NCI-H2081 (cell line): Measurements from ENCODE around the gene ASMTL.
"Not testable (repeated sequence)": the region's sequence is repeated elsewhere in the genome, so short reads cannot be mapped to it uniquely, and the experiment has no call there.

ENCODE experiments used
- DNase-seq, 2 experiments: peaks; one replicate each; lab custom pipeline; 2025; lab: John Stamatoyannopoulos, UW

ASMTL gene

DNA sequence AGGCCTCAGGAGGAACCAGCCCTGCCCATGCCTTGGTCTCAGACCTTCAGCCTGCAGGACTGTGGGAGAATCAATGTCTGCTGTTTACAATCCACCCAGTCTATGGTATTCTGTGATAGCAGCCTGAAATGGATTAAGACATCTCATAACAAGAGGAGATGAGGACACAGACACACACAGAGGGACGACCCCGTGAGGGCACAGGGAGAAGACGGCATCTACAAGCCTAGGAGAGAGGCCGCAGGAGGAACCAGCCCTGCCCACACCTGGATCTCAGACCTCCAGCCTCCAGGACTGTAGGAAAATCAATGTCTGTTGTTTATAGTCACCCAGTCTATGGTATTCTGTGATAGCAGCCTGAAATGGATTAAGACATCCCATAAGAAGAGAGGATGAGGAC, 64.1 kb downstream of the ASMTL start:
- DNase-seq: no peak

DNA sequence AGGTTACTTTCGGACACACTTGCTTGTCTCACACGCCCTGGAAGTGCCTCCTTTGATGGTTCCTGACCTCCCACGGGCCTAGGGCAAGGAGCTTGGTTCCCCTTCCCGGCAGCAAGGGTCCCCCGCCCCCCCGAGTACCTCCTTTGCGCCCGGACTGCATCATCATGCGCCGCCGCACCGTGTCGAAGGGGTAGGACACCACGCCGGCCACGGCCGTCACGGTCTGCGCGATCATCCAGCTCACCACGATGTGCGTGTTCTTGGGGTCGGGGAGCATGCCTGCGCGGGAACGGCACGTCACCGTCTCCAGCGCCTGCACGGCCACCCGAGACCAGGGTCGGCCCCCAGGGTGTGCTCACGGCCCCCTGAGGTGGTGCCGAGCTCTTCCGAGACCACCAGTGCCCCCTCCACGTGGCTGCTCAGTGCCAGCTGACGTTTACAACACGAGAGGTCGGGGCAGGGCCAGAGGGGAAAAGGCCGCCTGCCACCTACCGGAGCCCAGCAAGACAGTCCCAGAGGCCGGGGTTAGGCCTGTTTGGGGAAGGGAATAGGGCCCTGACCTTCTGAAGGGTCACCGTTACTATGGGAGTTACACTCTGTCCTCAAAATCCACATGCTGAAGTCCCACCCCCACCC, 65.5 kb downstream of the ASMTL start:
- DNase-seq: no peak

DNA sequence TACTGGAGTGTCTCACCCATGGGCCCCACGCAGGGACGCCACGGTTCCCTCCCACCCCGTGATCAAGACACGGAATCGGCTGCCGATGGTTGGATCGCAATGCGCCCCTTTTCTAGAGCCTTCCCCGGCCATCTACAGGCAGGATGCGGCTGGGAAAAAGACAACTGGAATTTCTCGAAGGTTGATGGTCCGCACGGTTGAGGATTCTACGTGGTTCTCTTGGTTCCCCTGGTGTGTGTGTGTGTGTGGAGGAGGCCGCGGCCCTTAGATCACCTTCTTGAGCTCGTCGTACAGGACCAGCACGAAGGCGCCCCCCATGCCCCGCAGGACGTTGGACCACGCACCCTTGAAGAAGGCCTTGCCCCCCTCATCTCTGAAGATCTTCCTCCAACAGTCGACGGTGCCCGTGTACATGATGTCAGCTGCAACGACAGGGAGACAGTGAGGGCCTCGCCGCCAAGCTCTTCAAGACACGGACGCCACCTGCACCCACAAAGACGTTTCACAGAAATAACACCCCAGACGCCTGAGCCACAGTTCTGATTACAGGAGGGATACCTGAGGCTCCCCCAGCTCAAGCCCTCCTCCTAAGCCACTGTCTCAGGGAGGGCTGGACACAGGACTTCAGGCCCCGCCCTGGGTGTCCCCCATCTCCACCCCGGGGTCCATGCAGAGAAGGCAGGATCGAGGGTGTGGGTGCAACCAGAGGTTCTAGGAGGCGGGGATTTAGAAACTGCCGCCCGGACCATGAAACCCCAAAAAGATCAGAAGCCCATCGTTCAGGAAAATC, 66.2 kb downstream of the ASMTL start:
- DNase-seq: no peak

DNA sequence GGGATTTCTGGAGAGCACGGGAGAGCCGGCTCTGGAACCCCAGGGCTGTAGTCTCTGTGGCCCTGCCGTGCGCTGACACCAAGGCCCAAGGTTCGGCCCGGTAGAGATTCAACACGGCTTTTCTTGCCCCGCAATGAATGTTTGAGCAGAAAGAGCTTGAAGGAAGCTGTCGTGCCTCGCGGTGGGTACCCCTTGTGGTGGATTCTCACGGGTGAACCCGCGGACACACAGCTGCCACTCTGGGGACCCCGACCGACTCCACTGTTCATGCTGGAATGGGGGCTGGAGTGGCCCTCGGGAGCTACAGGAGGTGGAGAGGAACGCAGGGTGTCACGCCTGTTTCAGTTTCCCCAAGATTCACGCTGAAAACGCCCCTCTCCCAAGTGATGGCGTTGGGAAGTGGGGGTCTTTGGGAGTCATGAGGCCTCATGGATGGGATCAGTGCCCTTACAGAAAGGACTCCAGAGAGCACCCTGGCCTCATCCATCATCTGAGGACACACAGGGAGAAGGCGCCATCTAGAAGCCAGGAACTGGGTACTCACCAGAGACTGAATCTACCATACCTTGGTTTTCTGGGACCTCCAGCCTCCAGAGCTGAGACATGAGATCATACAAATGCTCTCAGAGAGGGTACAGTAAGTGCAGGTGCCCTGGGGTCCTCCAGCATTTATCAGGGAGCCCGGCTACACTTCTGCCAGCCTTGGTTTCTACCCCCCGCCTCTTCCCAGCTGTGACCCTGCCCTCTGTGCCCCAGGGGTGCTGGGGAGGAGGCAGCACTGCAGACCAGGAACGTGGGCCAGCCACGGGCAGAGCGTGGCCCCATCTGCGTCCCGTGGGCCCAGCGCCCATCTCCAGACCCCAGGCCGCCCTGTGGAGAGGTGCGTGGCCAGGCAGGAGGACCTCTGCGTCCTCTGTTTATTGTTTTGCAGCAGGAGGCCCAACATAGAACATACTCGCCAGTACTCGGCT, 67.2 kb downstream of the ASMTL start:
- no peak for DNase-seq

DNA sequence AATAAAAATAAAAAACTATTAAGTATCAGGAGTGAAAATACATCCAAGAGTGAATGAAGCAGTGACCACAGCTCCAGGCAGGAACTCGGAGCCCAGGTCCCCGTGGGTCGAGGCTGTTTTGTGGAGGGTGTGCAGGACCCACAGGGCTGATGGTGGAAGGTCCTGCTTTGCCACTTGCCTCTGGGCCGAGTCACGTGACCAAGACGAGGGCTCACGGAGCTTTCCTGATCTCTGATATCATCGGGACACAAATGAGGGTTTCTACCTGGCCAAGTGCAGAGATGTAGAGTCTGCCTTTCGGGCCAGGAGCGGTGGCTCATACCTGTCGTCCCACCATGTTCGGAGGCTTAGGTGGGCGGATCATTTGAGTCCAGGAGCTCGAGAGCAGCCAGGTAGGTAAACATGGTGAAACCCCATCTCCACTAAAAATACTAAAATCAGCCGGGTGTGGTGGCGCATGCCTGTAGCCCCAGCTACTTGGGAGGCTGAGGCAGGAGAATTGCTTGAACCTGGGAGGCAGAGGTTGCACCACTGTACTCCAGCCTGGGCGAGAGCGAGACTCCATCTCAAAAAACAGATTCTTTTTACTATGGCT, 68.0 kb downstream of the ASMTL start:
- DNase-seq: no peak

DNA sequence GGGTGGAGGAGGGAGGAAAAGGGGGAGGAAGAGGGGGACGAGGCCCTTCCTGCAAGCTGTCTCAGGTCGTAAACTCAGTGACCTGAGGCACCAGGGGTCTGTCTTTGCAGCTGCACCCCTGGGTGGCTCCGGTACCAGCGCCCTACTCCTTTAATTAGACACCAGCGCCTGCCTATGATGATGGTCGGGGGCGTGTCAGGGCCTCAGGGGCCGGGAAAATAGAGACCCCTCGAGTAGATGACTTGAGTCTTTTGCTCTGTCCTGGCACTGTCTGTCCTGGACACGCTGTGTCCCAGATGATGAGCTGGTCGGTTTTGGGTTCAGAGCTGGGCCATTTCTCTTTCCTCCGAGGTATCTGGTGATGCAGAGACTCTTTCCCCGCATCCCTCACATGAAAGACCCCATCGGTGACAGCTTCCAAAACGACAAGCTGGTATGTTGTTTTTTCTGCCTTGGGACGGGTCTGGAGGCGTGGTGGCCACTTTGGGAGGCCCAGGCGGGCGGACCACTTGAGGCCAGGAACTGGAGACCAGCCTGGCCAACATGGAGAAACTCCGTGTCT, 72.0 kb downstream of the ASMTL start:
- DNase-seq: no peak

DNA sequence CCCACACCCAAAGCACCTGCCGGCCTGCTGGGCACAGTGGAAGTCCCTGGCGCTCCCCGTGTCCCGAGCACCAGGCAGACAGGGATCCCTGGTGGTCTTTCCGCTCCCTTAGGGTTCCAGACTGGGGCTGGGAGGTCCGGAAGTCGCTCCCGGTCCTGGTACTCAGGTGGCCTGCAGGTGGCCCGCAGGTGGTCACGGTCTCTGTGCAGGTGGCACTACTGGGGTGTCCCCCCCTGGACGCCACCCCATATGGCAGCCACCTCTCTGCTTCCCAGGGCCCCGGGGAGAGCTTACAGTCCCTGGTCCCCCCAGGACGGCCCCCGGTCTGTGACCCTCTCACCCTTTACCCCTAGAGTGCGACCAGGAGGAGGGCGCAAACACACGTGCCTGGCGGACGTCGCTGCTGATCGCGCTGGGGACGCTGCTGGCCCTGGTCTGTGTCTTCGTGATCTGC, 74.4 kb downstream of the ASMTL start:
- no peak for DNase-seq

DNA sequence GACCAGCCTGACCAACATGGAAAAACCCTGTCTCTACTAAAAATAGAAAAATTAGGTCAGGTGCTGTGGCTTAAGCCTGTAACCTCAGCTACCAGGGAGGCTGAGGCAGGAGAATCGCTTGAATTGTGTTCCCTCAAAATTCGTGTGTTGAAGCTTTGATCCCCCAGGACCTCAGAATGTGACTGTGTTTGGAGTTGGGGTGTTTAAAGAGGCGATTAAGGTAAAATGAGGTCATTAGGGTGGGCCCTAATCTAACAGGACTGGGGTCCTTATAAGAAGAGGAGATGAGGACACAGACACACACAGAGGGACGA, 84.4 kb downstream of the ASMTL start:
- DNase-seq: no peak

DNA sequence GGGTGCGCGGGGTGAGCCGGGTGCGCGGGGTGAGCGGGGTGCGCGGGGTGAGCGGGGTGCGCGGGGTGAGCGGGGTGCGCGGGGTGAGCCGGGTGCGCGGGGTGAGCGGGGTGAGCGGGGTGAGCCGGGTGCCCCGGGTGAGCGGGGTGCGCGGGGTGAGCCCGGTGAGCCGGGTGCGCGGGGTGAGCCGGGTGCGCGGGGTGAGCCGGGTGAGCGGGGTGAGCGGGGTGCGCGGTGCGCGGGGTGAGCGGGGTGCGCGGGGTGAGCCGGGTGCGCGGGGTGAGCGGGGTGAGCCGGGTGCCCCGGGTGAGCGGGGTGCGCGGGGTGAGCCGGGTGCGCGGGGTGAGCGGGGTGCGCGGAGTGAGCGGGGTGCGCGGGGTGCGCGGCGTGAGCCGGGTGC, 86.3 kb downstream of the ASMTL start:
- not testable (repeated sequence) for DNase-seq

DNA sequence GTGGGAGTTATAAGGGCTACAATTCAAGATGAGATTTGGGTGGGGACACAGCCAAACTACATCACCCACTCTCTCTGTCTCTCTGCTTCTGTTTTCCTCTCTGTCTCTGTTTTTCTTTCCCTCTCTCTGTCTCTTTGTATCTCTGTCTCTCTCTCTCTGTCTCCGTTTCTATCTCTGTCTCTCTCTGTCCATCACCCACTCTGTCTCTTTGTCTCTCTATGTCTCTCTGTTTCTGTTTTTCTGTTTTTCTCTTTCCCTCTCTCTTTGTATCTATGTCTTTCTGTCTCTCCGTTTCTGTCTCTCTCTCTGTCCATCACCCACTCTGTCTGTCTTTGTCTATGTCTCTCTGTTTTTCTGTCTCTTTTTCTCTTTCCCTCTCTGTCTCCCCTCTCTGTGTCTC, 90.8 kb downstream of the ASMTL start:
- no peak for DNase-seq

DNA sequence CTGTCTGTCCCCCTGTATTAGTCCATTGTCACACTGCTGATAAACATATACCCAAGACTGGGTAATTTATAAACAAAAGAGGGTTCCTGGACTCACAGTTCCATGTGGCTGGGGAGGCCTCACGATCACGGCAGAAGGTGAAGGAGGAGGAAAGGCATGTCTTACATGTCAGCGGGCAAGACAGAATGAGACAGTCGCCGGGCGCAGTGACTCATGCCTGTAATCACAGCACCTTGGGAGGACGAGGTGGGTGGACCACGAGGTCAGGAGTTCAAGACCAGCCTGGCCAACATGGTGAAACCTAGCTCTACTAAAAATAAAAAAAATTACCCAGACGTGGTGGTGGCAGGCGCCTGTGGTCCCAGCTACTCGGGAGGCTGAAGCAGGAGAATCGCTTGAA, 91.4 kb downstream of the ASMTL start:
- no peak for DNase-seq

DNA sequence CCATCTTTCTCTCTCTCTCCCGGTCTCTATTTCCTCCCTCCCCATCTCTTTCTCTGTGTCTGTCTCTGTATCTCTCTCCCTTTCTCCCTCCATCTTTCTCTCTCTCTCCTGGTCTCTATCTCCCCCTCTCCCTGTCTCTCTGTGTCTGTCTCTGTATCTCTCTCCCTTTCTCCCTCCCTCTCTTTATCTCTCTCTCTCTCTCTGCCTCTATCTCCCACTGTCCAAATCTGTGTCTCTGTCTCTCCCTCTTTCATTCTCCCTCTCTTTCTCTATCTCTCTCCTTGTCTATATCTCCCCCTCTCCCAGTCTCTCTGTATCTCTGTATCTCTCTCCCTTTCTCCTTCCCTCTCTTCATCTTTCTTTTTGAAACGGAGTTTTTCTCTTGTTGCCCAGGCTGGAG, 92.5 kb downstream of the ASMTL start:
- no peak for DNase-seq

DNA sequence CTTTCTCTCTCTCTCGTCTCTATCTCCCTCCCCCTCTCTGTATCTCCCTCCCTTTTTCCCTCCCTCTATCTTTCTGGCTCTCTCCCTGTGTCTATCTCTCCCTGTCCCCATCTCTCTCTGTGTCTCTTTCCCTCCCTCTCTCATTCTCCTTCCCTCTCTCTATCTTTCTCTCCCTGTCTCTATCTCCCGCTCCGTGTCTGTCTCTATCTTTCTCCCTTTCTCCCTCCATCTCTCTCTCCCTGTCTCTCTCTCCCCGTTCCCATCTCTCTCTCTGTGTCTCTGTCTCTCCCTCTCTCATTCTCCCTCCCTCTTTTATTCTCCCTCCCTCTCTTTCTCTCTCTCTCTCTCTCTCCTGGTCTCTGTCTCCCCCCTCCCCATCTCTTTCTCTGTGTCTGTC, 93.2 kb downstream of the ASMTL start:
- no peak for DNase-seq

DNA sequence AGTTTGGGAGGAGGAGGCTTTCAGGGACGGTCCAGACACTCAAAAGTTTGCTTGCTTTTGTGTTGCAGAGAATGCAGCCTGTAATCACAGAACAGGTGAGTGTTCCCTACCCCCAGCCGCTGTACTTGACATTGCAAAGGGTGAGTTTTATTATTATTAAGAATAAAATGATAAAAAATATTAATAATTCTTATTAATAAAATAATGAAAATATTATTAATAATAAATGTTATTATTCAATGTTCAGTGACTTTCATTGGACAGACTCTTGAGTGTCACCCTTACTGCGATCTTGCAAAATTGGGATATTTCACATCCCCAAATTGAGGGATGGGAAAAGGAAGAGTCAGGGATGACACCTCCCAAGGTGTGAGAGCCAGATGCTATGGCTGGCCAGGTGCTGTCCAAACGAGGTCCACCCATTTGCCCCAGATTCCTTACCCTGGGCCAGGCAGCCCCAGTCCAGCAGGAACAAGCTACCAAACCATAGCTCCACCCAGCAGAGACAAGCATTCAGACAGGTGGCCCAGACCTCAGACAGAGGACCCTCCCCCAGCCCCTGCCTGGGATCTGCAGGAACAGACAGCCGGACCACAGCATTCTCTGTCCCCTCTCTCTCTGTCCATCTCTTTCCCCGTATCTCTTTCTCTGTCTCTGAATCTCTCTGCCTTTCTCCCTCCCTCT, 93.8 kb downstream of the ASMTL start:
- DNase-seq: no peak

DNA sequence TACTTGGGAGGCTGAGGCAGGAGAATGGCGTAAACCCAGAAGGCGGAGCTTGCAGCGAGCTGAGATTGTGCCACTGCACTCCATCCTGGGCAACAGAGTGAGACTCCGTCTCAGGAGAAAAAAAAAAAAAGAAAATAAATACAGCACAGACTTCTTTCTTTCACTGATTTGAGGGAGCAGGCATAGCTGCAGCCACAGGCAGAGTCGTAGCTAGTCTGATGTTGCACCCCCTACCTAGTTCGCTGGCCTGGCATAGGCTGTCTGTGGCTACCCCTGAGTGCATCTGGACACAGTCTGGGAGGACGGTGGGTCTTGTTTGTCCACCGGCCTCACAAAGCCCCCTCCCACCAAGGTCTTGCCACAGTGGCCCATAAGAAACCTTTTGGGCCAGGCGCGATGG, 94.7 kb downstream of the ASMTL start:
- no peak for DNase-seq

DNA sequence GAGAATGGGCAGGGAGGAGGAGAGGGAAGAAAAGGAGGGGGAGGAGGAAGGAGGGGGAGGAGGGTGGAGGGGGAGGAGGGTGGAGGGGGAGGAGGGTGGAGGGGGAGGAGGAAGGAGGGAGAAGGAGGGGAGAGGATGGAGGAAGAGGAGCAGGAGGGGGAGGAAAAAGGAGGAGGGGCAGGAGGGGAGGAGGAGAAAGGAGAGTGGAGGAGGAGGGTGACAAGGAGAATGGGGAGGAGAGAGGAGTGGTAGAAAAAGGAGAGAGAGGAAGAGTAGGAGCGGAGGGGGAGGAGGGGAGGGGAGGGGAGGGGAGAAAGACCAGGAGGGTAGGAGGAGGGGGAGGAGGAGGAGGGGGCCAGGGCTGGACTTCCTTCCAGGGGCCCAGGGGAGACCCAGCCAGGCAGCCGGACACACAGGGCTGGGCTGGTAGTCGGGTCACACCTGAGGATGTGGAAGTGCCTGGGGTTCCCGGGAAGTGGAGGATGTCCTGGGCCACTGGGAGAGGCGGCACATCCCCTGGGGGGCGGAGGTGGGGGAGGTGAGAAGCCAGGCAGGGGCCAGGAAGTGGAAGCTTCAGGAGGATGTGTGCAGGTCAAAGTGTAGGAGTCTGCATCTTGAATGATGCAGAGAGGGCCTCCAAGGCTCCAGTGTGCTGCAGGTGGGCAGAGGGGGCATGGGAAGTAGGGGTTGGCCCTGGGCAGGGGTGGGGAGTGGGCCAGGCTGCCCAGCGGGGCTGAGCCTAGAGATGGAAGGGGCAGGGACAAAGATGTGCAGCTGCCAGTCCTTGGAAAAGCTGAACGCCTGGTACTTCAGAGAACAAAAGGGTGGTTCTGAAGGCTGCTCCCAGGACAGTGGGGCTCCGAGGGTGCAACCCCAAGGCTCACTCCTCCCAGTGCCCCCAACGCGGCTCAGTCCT, 97.3 kb downstream of the ASMTL start:
- no peak for DNase-seq

DNA sequence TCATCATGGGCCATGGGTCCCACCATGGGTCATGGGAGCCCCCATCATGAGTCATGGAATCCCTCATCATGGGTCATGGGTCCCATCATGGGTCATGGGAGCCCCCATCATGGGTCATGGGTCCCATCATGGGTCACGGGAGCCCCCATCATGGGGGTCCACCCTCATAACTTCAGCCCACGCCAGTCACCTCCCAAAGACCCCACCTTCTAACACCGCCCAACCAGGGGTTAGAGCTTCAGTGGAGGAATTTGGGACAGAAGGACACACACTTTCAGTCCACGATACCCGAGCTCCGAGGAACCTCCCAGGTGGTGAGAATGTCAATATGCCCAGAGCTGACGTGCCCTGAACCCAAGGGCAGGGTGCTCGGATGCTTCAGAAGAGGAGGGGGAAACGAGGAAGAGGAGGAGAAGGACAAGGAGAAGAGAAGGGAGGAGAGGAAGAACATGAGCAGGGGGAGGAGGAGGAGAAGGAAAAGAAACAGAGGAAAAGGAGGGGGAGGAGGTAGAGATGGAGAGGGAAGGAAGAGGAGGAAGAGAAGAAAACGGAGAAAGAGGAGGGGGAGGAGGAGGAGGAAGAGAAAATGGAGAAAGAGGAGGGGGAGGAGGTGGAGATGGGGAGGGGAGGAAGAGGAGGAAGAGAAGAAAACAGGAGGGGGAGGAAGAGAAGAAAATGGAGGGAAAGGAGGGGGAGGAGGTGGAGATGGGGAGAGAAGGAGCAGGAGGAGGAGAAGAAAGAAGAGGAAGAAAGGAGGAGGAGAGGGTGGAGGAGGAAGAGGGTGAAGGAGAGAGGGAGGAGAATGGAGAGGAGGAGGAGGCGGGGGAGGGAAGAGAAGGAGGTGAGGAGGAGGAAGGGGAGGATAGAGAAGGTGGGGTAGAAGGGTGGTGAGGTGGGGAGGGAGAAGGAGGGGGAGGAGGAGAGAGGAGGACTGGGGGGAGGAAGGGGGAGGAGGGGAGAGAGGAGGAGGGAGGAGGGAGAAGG, 98.4 kb downstream of the ASMTL start:
- no peak for DNase-seq
